ENCODE data around the gene C2CD2L.

The C2CD2L gene

GRCh38 chr11:119108857-119109221 is 1.7 kb downstream of the C2CD2L start:
- no peaks in the 10 kb centered on the region for H3F3A ChIP-seq (ENCODE audit: low read depth)
- H4K20me1 ChIP-seq (ENCODE audit: insufficient read depth, low read length, poor library complexity, severe bottlenecking), result no peaks in the 10 kb centered on the region
- no peaks in the 10 kb centered on the region for H3K9me2 ChIP-seq (replicated peaks; ENCODE audit: low read depth, low read length)
- TF ChIP-seq CTCF (conservative IDR thresholded peaks at IDR 0.05; ENCODE audit: low read length) (no peak), EZH2phosphoT487 (IDR thresholded peaks at IDR 0.05; ENCODE audit: borderline replicate concordance) (no peak)
- H3K4me3 ChIP-seq (ENCODE audit: low read length, poor library complexity, severe bottlenecking), result peak overlapping the region; percentile 80
- peaks cover 35% of the 10 kb centered on the region for H3K79me2 ChIP-seq (ENCODE audit: insufficient read depth, low read length)
- H3K4me1 ChIP-seq (ENCODE audit: insufficient read depth, low read length, poor library complexity, severe bottlenecking), result peaks cover 31% of the 10 kb centered on the region
- H2AFZ ChIP-seq (ENCODE audit: low read length), result no peak overlapping the region
- H3K36me3 ChIP-seq (ENCODE audit: insufficient read depth, low read length), result peaks cover 4% of the 10 kb centered on the region; the same call in 1 of the 2 replicates
- peak overlapping the region; percentile 40 for H3K9ac ChIP-seq (ENCODE audit: low read depth, low read length, poor library complexity, severe bottlenecking)
- peak overlapping the region; percentile 100 for H3K4me2 ChIP-seq (ENCODE audit: low read depth, low read length, poor library complexity, severe bottlenecking)
- H3K27me3 ChIP-seq (ENCODE audit: insufficient read depth, low read length, poor library complexity, severe bottlenecking), result no peaks in the 10 kb centered on the region
- H3K9me3 ChIP-seq (ENCODE audit: insufficient read depth, low read depth, low read length), result no peaks in the 10 kb centered on the region

GRCh38 chr11:119109843-119110242 is 2.7 kb downstream of the C2CD2L start:
- H3K36me3 ChIP-seq (ENCODE audit: insufficient read depth, low read length), result peaks cover 11% of the 10 kb centered on the region; the same call in 1 of the 2 replicates
- peak overlapping the region; percentile 80 for H3K4me3 ChIP-seq (ENCODE audit: low read length, poor library complexity, severe bottlenecking)
- H3K27me3 ChIP-seq (ENCODE audit: insufficient read depth, low read length, poor library complexity, severe bottlenecking), result no peaks in the 10 kb centered on the region
- peaks cover 35% of the 10 kb centered on the region for H3K79me2 ChIP-seq (ENCODE audit: insufficient read depth, low read length)
- no peaks in the 10 kb centered on the region for H3K9me2 ChIP-seq (replicated peaks; ENCODE audit: low read depth, low read length)
- H3K9me3 ChIP-seq (ENCODE audit: insufficient read depth, low read depth, low read length), result no peaks in the 10 kb centered on the region
- H2AFZ ChIP-seq (ENCODE audit: low read length), result no peak overlapping the region
- TF ChIP-seq CTCF (conservative IDR thresholded peaks at IDR 0.05; ENCODE audit: low read length), result no peak
- no peak for TF ChIP-seq EZH2phosphoT487 (IDR thresholded peaks at IDR 0.05; ENCODE audit: borderline replicate concordance)
- H4K20me1 ChIP-seq (ENCODE audit: insufficient read depth, low read length, poor library complexity, severe bottlenecking), result no peaks in the 10 kb centered on the region
- H3K9ac ChIP-seq (ENCODE audit: low read depth, low read length, poor library complexity, severe bottlenecking), result peak overlapping the region; percentile 40
- peak overlapping the region; percentile 100 for H3K4me2 ChIP-seq (ENCODE audit: low read depth, low read length, poor library complexity, severe bottlenecking)
- H3F3A ChIP-seq (ENCODE audit: low read depth), result no peaks in the 10 kb centered on the region
- H3K4me1 ChIP-seq (ENCODE audit: insufficient read depth, low read length, poor library complexity, severe bottlenecking), result peaks cover 31% of the 10 kb centered on the region

GRCh38 chr11:119110439-119110838 is 3.3 kb downstream of the C2CD2L start:
- Histone ChIP-seq H3K4me2 (ENCODE audit: low read depth, low read length, poor library complexity, severe bottlenecking) (peak overlapping the region; percentile 100), H3K9ac (ENCODE audit: low read depth, low read length, poor library complexity, severe bottlenecking) (no peak overlapping the region), H3K4me3 (ENCODE audit: low read length, poor library complexity, severe bottlenecking) (no peak overlapping the region), H4K20me1 (ENCODE audit: insufficient read depth, low read length, poor library complexity, severe bottlenecking) (no peaks in the 10 kb centered on the region), H3K4me1 (ENCODE audit: insufficient read depth, low read length, poor library complexity, severe bottlenecking) (peaks cover 31% of the 10 kb centered on the region), H3K36me3 (ENCODE audit: insufficient read depth, low read length) (peaks cover 11% of the 10 kb centered on the region; the same call in 1 of the 2 replicates), H3K27me3 (ENCODE audit: insufficient read depth, low read length, poor library complexity, severe bottlenecking) (no peaks in the 10 kb centered on the region), H3K9me2 (replicated peaks; ENCODE audit: low read depth, low read length) (no peaks in the 10 kb centered on the region), H3K79me2 (ENCODE audit: insufficient read depth, low read length) (peaks cover 35% of the 10 kb centered on the region), H3K9me3 (ENCODE audit: insufficient read depth, low read depth, low read length) (no peaks in the 10 kb centered on the region), H3F3A (ENCODE audit: low read depth) (no peaks in the 10 kb centered on the region), H2AFZ (ENCODE audit: low read length) (no peak overlapping the region)
- no peak for TF ChIP-seq CTCF (conservative IDR thresholded peaks at IDR 0.05; ENCODE audit: low read length)
- TF ChIP-seq EZH2phosphoT487 (IDR thresholded peaks at IDR 0.05; ENCODE audit: borderline replicate concordance), result no peak

All from Loucy (cell line).